ENCODE measurements around the gene HSPB7. TPM values are rescaled to one million over a fixed set of nuclear protein-coding genes. Genes with fewer than 3 reads are reported as not detected.
"Not testable (repeated sequence)": the region's sequence is repeated elsewhere in the genome, so short reads cannot be mapped to it uniquely, and the experiment has no call there.

HSPB7 gene
- total RNA-seq, 2 experiments from 2014 or later = not detected

DNA sequence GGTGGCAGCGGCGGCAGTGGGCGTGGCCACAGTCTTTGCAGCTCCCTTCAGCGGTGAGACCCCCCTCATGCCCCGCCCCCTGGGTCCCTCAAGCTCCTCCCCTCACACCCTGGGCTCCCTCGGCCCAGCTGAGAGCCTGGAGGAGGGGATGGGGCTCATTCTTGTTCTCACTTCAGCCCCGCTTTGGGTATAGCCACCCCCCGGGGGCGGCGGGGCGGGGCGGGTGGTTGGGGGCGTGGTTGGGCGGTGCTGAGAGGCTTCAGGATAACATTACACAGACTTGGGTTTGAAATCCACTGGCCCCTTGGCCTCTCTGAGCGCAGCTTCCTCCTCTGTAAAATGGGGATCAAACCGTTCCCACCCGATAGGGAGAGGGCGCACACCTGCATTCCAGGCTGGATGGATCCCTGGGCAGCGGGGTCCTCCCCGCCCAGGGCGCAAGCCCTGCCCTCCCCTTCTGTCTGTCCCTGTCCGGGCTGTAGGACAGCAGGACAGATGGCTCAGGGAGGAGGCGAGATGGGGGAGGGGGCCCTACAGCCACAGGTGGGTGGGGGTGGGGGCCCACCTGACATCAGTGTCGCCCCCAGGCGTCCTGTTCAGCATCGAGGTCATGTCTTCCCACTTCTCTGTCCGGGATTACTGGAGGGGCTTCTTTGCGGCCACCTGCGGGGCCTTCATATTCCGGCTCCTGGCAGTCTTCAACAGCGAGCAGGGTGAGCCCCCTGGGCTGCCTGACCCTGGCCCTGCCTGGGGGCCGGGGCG, 9.1 kb upstream of the HSPB7 start:
- Mint-ChIP-seq H3K36me3 (ENCODE audit: low read depth) (no peaks in the 10 kb centered on the region), H3K4me3 (no peak overlapping the region), H3K27ac (no peak overlapping the region), H3K4me1 (ENCODE audit: low read depth) (peaks cover 3% of the 10 kb centered on the region), H3K9me3 (no peaks in the 10 kb centered on the region), H3K27me3 (peaks cover 15% of the 10 kb centered on the region)
- DNase-seq (peak; percentile 48), ATAC-seq (peak; percentile 60)
- TF ChIP-seq CTCF (IDR thresholded peaks at IDR 0.05) = no peak
- CTCF ChIA-PET = no interaction called here
- POLR2A ChIA-PET = no interaction called here
- intact Hi-C loops (cut with micrococcal nuclease) = no loop called here

DNA sequence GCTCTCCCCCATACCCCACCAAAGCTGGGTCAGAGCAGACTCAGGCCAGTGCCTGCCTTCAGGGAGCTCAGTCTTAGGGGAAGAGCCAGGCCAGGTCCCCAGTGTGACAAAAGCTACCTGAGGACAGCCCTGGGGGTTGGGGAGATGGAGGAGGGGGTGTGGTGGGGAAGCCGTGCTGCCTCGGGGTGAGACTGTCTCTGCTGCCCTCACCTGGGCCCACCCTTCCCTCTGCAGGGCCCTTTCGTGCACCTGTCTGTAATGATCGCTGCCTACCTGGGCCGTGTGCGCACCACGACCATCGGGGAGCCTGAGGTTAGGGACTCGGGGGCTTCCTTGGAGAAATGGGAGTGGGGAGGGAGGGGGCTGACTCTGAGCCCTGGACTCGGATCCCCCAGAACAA, 8.5 kb upstream of the HSPB7 start:
- H3K9me3 Mint-ChIP-seq; DNase-seq; H3K36me3 Mint-ChIP-seq (ENCODE audit: low read depth); intact Hi-C loops (cut with micrococcal nuclease); ATAC-seq; H3K4me1 Mint-ChIP-seq (ENCODE audit: low read depth); H3K27ac Mint-ChIP-seq; POLR2A ChIA-PET; H3K4me3 Mint-ChIP-seq; CTCF ChIA-PET: not testable (repeated sequence)
- H3K27me3 Mint-ChIP-seq = peaks cover 15% of the 10 kb centered on the region

- Mint-ChIP-seq H3K4me3 (no peak overlapping the region), H3K27me3 (peaks cover 5% of the 10 kb centered on the region), H3K4me1 (ENCODE audit: low read depth) (peaks cover 3% of the 10 kb centered on the region), H3K36me3 (ENCODE audit: low read depth) (no peaks in the 10 kb centered on the region), H3K9me3 (no peaks in the 10 kb centered on the region), H3K27ac (no peak overlapping the region)
- POLR2A ChIA-PET = no interaction called here
- no peak for DNase-seq
- CTCF ChIA-PET = no interaction called here
- ATAC-seq = no peak
- intact Hi-C loops (cut with micrococcal nuclease) = no loop called here
- TF ChIP-seq CTCF (IDR thresholded peaks at IDR 0.05) = no peak
Measured at GRCh38 chr1:16023050-16023653, 5.3 kb upstream of the HSPB7 start.

GRCh38 chr1:16022393-16022792, 4.5 kb upstream of the HSPB7 start:
- TF ChIP-seq CTCF (IDR thresholded peaks at IDR 0.05) = no peak
- Mint-ChIP-seq H3K9me3 (no peaks in the 10 kb centered on the region), H3K4me1 (ENCODE audit: low read depth) (no peaks in the 10 kb centered on the region), H3K27me3 (no peaks in the 10 kb centered on the region), H3K36me3 (ENCODE audit: low read depth) (no peaks in the 10 kb centered on the region), H3K4me3 (no peak overlapping the region), H3K27ac (no peak overlapping the region)
- POLR2A ChIA-PET = no interaction called here
- intact Hi-C loops (cut with micrococcal nuclease) = no loop called here
- ATAC-seq (no peak), DNase-seq (no peak)
- CTCF ChIA-PET = interaction anchor here (0.7 to 1.0 kb wide), 2 partner anchors 13 to 231 kb away, joined by 3 read pairs; no protein-coding TSS in a partner anchor

- H3K4me1 Mint-ChIP-seq (ENCODE audit: low read depth) = no peaks in the 10 kb centered on the region
- no peak within 1 kb of the TSS for H3K4me3 Mint-ChIP-seq
- no peak for TF ChIP-seq CTCF (IDR thresholded peaks at IDR 0.05)
- DNase-seq (no peak), ATAC-seq (no peak)
- no peaks in the 10 kb centered on the region for H3K36me3 Mint-ChIP-seq (ENCODE audit: low read depth)
- no peaks in the 10 kb centered on the region for H3K27me3 Mint-ChIP-seq
- no peaks in the 10 kb centered on the region for H3K9me3 Mint-ChIP-seq
- intact Hi-C loops (cut with micrococcal nuclease) = no loop called here
- POLR2A ChIA-PET = no interaction called here
- CTCF ChIA-PET = interaction anchor here (1.0 kb wide), 1 partner anchor 12 kb away, joined by 3 read pairs; no protein-coding TSS in a partner anchor
- no peak within 1 kb of the TSS for H3K27ac Mint-ChIP-seq
Measured at GRCh38 chr1:16021681-16022080, 3.8 kb upstream of the HSPB7 start, which contains the start of gene CLCNKA. Gene CLCNKA (plus strand): TSS chr1:16022036. CDS start chr1:16022620, 584 bp downstream.

DNA sequence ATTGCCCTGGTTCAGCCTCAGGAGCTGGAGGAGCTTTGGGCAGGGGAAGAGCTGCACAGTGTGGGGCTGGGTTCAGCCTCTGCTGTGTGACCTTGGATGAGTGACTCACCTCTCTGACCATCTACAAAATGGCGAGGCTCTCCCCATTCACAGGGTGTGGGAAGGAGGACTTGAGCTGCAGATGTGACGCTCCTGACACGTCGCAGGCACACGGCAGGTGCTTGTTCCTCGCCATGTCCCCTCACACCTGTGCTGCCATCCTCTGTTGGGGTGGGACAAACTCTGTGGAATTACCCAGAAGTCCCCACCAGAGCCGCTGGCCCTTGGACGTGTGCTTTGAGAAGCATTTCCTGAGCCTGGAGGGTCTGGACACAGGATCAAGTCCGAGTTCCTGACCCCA, 3.0 kb upstream of the HSPB7 start:
- H3K36me3 Mint-ChIP-seq (ENCODE audit: low read depth); intact Hi-C loops (cut with micrococcal nuclease); H3K4me3 Mint-ChIP-seq; H3K4me1 Mint-ChIP-seq (ENCODE audit: low read depth); H3K9me3 Mint-ChIP-seq; DNase-seq; ATAC-seq; H3K27me3 Mint-ChIP-seq; H3K27ac Mint-ChIP-seq; POLR2A ChIA-PET: not testable (repeated sequence)
- CTCF ChIA-PET = interaction anchor here (1.7 kb wide), 1 partner anchor 11 kb away, joined by 8 read pairs; no protein-coding TSS in a partner anchor

Measured in activated CD8-positive, alpha-beta T cell treated with anti-CD3 and anti-CD28 coated beads for 36 hours (primary cell).